Mucosa of descending colon (tissue), 3 donors: ENCODE results near the gene EFCAB8. TPM values are rescaled to one million over a fixed set of nuclear protein-coding genes. Genes with fewer than 3 reads are reported as not detected.
"Not testable (repeated sequence)": the region's sequence is repeated elsewhere in the genome, so short reads cannot be mapped to it uniquely, and the experiment has no call there.

Experiments
- ATAC-seq: fragments of 200-7000 bp; cut with Tn5 transposase; one replicate; pipeline ENCODE4 v1.9.1; 2020; ENCODE audit warnings: mild to moderate bottlenecking, moderate library complexity
- DNase-seq, 3 donors: peaks; one replicate each; pipeline ENCODE4 v3.0.0-alpha.2; 2020
- H3K36me3 ChIP-seq: fragments of 200-600 bp; one replicate; pipeline ENCODE4 v1.8.0; 2021; ENCODE audit warnings: low read depth, mild to moderate bottlenecking
- H3K4me1 ChIP-seq: fragments of 200-600 bp; one replicate; pipeline ENCODE4 v1.8.0; 2021; ENCODE audit warnings: low read depth, mild to moderate bottlenecking
- H3K4me3 ChIP-seq: fragments of 200-600 bp; one replicate; pipeline ENCODE4 v1.8.0; 2021; ENCODE audit warnings: mild to moderate bottlenecking
- H3K9me3 ChIP-seq: fragments of 200-600 bp; one replicate; pipeline ENCODE4 v1.8.0; 2021; ENCODE audit warnings: mild to moderate bottlenecking
- CTCF ChIP-seq: fragments of 200-600 bp; IDR thresholded peaks from one replicate; pipeline ENCODE4 v1.8.0; 2022; ENCODE audit warnings: antibody characterized with exemption, mild to moderate bottlenecking
- intact Hi-C, 2 donors: fragments of 100-400 bp; cut with DNase I in 1 of 2; cut with micrococcal nuclease in 1 of 2; formaldehyde crosslinking; loops; one replicate each; pipeline versions ENCODE4 v1.11.0 to v1.11.1; 2022; cut with DNase I, micrococcal nuclease
- total RNA-seq, 3 donors: library from RNA; stranded (reverse); fragmentation: NEBNext Ultra II Directional in 2 of 3; extraction: Animal tissue kit (Norgen Biotek cat#: 25700) in 2 of 3; gene quantifications; one replicate each; pipeline versions ENCODE4 v1.2.1 to v1.2.4, GENCODE V29; 2021 to 2023
- donor health status: DM: no; HTN: no; CAD: no; lungs with moderate emphysema.
- donor health status: DM: no; HTN: no; CAD: no.
- donor health status: DM: no; HTN: yes; CAD: no.

The EFCAB8 gene
- total RNA-seq, 3 donors from 2014 or later, result 0.17 to 0.66 TPM; not detected in 1

- intact Hi-C loops, result no loop called here
- Histone ChIP-seq H3K9me3 (no peaks in the 10 kb centered on the region), H3K4me1 (no peaks in the 10 kb centered on the region), H3K36me3 (no peaks in the 10 kb centered on the region), H3K4me3 (no peak overlapping the region)
- TF ChIP-seq CTCF, result no peak
- DNase-seq (no peak), ATAC-seq (no peak)
Observed at GRCh38 chr20:32855387-32855786, 3.3 kb upstream of the EFCAB8 start.

DNA sequence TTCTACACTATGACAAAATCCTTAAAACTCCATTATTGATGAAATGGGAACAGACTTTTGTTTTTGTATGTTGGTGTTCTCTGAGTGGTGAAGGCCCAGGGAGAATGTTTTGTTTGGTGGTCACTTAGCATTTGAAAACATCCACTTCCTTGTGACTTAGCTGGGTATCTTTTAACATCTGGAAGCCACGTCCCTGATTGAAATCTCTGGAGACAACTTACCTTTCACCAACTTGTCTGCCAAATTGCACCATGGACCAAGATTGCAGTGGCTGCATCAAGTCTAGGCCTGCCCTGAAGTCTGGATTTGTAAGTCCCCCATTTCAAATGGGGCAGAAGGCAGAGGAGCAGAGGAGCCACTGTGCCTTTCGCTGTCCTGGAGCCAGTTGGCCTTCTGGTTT, 534 bp upstream of the EFCAB8 start:
- H3K4me3 ChIP-seq, result no peak overlapping the region
- H3K36me3 ChIP-seq, result no peaks in the 10 kb centered on the region
- ATAC-seq (no peak), DNase-seq (no peak)
- TF ChIP-seq CTCF, result no peak
- no peaks in the 10 kb centered on the region for H3K9me3 ChIP-seq
- no peaks in the 10 kb centered on the region for H3K4me1 ChIP-seq
- intact Hi-C loops, result no loop called here

- no peak overlapping the region for H3K4me3 ChIP-seq
- intact Hi-C loops, result no loop called here
- H3K9me3 ChIP-seq, result no peaks in the 10 kb centered on the region
- no peak for TF ChIP-seq CTCF
- H3K36me3 ChIP-seq, result no peaks in the 10 kb centered on the region
- DNase-seq (no peak), ATAC-seq (no peak)
- H3K4me1 ChIP-seq, result no peaks in the 10 kb centered on the region
Observed at GRCh38 chr20:32861446-32861845, 2.7 kb downstream of the EFCAB8 start.

- no peak for DNase-seq
- TF ChIP-seq CTCF, result no peak
- Histone ChIP-seq H3K9me3 (no peaks in the 10 kb centered on the region), H3K4me3 (no peak overlapping the region), H3K4me1 (no peaks in the 10 kb centered on the region), H3K36me3 (no peaks in the 10 kb centered on the region)
- intact Hi-C loops, result no loop called here
- no peak for ATAC-seq
Observed at GRCh38 chr20:32869562-32869961, 10.8 kb downstream of the EFCAB8 start.

DNA sequence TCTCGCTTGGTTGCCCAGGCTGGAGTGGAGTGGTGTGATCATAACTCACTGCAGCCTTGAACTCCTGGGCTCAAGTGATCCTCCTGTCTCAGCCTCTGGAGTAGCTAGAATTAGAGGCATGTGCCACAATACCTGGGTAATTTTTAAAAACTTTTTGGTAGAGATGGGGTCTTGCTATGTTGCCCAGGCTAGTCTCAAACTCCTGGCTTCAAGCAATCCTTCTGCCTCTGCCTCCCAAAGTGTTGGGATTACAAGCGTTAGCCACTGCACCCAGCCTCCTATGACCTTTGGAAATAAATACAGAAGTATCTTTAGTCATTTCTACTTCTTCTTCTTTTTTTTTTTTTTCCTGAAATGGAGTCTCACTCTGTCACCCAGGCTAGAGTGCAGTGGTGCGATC, 11.8 kb downstream of the EFCAB8 start:
- not testable (repeated sequence) for ATAC-seq

GRCh38 chr20:32870985-32871384, 12.3 kb downstream of the EFCAB8 start:
- intact Hi-C loops, result no loop called here
- no peak for ATAC-seq
- no peak for DNase-seq
- no peaks in the 10 kb centered on the region for H3K9me3 ChIP-seq
- no peaks in the 10 kb centered on the region for H3K36me3 ChIP-seq
- H3K4me1 ChIP-seq, result no peaks in the 10 kb centered on the region
- no peak overlapping the region for H3K4me3 ChIP-seq
- TF ChIP-seq CTCF, result no peak

More for the DNA sequence above, 11.8 kb downstream of the EFCAB8 start:
- H3K9me3 ChIP-seq, DNase-seq, H3K4me1 ChIP-seq, H3K36me3 ChIP-seq, intact Hi-C loops, H3K4me3 ChIP-seq: not testable (repeated sequence)
